TTC549 (cell line): Measurements from ENCODE around the gene BTBD10.

Experiments used
- FAIRE-seq: peaks from 2 replicates; lab custom pipeline; 2012; peaks lifted over from hg19 to GRCh38; lab: Jason Lieb, UNC

BTBD10 gene

GRCh38 chr11:13462901-13463778 is at the start of gene BTBD10:
BTBD10 (minus strand) TSS chr11:13463222; CDS start chr11:13445124, 18,098 bp downstream.
- no peak for FAIRE-seq

DNA sequence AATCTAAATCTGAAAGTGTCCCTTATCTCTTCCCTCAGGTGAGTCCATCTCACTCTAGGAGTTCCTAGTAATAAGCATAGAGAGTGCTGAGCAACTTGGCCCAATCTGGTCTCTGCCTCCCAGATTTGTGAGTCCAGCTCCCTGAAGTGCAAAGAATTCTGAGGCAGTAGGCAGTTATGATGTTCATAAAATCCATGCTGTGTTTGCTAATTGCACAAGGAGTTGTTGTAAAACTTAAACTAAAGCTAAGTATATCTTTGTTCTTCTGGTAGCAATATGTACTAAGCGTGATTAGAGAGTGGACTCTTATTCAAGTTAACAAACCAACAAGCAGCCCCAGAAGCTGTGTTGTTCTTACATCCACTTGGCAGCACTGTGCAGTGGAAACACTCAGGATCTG is 40.4 kb upstream of the BTBD10 start:
- FAIRE-seq: no peak

- no peak for FAIRE-seq
These were observed 39.5 kb upstream of the BTBD10 start for GRCh38 chr11:13502492-13502891.

DNA sequence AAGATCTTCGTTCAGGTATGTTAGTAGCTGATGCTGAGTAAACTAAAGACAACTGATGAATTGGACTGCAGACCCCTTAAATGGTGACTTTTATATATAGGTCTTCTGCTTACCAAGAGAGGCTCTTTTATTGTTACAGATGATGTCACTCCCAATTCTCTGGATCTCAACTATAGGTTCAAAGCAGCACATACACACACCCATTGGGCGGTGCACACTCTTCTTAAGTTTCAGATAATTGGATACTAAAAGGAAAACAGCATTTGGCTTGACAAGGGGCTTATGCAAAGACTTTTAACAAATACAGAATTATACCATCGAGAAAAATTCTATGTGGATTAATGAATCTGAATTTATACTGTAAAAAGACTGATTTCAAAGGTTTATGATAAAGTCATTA is 32.9 kb upstream of the BTBD10 start, which contains the start of gene PTH:
Gene PTH (minus strand): TSS at position 69 of the 400 bp plus-strand sequence. CDS start 3,142 bp downstream, outside the sequence.
- FAIRE-seq: no peak

GRCh38 chr11:13494051-13494450 is 31.0 kb upstream of the BTBD10 start:
- no peak for FAIRE-seq

DNA sequence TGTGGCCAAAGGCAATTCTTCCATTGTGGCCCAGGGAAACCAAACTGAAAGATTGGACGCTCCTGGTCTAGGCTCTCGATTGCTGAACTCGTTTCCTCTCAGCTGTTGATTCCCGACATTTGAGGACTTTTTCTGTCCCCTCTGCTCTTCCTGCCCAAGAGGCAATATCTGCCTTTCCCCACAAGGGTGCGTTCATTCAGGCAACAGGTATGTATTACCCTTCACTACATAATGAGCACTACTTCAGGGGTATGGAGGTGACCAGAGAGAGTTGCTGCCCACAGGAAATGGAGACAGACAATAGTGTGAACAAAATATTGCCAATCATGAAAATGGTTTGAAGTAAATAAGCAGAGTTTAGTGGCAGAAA is 24.6 kb upstream of the BTBD10 start:
- no peak for FAIRE-seq

GRCh38 chr11:13486926-13487660 is 24.1 kb upstream of the BTBD10 start:
- no peak for FAIRE-seq

DNA sequence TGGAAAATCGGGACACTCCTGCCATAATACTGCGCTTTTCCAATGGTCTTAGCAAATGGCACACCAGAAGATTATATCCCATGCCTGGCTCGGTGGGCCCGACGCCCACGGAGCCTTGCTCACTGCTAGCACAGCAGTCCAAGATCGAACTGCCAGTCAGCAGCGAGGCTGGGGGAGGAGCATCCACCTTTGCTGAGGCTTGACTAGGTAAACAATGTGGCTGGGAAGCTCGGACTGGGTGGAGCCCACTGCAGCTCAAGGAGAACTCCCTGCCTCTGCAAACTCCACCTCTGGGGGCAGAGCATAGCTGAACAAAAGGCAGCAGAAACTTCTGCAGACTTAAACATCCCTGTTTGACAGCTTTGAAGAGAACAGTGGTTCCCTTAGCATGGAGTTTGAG is 17.2 kb upstream of the BTBD10 start:
- no peak for FAIRE-seq

GRCh38 chr11:13479688-13480087 is 16.7 kb upstream of the BTBD10 start:
- FAIRE-seq: no peak

DNA sequence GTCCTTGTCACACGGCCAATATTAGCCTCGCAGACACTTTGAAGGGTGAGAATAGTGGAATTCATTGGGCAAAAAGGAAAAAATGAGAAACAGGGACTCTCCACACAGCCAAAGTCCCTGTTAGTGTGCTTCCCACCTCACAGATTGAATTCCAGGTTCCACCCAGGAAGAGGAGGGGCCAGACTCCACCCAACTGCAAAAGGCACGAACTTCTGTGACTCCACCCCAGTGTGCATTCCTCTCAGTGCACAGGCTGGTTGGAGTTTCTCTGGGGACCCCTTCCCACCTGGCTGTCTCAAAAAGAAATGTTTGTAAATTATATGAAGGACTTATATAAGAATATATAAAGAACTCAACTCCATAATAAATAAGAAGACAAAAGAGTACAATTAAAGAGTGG is 12.1 kb upstream of the BTBD10 start:
- no peak for FAIRE-seq

DNA sequence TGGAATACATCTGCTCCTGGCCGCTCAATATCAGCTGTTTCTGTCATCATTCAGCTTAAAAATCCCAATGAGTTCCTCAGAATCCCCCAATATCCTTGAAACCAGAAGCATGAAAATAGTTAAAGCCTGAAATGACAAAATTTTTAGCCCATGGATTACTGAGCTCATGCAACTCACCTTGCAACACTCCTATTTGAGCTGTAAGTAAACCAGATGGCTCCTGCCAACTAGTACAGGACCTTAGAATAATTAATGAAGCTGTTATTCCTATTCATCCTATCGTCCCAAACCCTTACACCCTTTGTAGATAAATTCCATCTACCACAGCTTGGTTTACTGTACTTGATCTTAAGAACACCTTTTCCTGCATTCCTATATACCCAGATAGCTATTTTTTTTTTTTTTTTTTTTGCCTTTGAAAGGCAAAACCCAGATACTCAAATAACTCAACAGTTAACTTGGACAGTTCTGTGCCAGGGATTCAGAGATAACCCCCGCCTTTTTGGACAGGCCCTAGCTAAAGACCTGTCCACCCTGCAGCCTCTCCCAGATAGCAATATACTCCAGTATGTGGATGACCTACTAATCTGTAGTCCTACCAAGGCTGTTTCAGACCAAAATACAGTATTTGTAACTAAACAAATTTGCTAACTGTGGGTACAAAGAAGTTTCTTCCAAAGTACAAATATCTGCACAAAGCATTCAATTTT is 10.1 kb upstream of the BTBD10 start:
- FAIRE-seq: no peak

DNA sequence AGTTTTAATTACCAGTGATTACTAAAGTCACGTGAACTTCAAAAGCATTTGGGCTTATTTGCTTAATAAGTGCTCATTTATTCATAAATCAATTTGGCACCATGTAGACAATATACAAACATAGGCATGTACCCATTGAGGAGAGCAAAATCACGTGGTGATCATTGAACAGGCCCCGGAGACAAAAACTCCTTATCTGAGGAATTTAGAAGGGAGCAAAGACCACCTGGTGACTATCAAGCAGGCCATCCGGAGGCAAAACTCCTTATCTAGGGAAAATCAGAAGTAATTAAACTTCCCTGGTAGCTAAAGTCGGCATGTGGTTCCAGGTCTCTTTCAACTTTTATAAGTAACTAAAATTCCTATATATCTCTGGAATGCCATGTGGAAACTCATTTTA is 5.7 kb upstream of the BTBD10 start:
- FAIRE-seq: no peak

DNA sequence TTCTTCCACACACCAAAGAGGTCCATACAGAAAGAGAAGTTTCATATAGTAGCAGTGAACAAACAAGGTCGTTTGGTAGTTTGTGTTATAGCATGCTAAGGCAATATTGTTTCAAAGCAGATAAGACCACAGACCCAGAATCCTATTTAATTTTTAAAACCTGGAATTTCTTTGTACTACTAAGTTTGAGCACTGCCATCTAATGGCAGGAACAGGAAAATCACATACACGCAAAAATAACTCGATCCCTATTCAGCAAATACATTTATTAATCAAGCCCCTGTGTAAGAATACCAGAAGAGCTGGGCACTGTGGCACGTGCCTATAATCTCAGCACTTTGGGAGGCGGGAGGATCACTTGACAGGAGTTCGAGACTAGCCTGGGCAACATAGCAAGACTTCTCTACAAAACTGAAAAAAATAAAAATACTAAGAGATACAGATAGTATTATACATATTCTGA is 2.9 kb upstream of the BTBD10 start:
- FAIRE-seq: no peak

- no peak for FAIRE-seq
These were observed 813 bp upstream of the BTBD10 start for GRCh38 chr11:13463779-13464290.

DNA sequence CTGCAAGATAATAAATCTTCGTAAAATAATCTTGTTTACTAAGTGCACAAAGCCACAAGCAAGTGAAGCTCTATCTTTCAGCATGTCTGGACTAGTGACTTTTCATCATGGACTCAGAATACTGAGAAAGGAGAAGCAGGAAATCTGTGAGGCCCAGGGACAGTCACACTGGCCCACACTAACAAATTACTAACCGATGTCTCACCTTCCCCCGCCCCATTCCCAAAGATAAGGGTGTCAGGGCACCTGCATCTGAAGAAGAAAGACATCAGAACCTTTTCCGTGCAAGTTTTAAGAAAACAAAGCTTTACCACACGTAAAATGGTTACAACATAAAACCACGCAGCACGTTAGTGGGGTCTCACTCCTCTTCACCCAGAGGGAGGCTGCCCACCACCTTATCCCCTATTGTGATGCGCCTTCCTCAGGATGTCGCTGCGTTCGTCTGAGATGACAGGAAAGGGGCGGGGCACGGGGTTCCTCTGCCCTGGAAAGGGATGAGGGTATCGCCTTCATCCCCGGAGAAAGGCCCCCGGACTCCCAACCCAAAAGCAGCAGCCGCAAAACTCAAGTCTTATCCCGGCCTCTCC is 616 bp downstream of the BTBD10 start:
- no peak for FAIRE-seq

DNA sequence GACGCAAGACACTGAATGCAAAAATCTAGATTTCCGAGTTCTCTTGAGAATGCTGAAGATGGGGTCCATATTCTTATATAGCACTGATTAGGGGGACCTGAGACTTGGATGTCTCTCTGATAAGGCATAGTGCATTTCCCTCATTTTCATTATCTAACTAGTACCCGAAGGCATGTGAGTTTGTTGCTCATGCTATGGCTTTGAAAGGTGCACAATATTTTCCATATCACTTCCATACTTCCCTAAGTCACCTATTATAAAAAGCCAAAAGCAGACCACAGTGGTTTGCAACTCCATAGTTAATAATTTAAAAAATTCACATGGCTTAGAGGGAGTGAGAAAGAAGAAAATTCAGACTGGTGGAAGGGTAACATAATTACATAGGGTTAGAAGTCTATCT is 1.7 kb downstream of the BTBD10 start:
- FAIRE-seq: no peak

GRCh38 chr11:13450832-13451397 is 12.1 kb downstream of the BTBD10 start:
- no peak for FAIRE-seq

DNA sequence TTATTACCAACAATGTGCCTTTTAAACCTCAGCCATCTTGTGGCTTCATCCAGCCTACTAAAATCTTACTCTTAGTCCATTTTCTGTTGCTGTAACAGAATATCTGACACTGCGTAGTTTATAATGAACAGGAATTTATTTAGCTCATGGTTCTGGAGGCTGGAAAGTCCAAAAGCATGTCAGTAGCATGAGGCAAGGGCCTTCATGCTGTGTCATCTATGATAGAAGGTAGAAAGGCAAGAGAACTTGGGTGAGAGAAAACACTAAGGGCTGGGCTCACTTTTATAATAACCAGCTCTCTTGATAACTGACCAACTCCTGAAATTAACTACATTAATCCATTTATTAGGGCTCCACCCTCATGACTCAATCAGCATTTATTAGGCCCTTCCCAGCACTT is 13.5 kb downstream of the BTBD10 start:
- no peak for FAIRE-seq

DNA sequence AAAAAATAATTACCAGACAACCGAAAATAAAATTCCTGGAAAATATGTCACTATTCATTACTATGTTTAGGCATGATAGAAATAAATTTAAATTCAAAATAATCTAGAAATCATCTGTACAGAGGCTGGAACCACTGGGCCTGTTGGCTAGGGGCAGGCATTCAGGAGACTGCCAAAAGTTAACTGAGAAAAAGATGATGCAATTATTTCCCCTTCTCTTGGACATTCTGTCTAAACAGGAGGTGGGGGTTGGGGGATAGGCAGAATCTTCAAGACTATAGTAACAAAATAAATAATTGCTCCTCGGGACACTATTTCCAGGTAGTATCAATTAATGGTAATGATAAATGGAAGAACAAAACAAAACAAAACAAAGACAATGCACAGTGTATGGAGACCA is 14.1 kb downstream of the BTBD10 start:
- no peak for FAIRE-seq

DNA sequence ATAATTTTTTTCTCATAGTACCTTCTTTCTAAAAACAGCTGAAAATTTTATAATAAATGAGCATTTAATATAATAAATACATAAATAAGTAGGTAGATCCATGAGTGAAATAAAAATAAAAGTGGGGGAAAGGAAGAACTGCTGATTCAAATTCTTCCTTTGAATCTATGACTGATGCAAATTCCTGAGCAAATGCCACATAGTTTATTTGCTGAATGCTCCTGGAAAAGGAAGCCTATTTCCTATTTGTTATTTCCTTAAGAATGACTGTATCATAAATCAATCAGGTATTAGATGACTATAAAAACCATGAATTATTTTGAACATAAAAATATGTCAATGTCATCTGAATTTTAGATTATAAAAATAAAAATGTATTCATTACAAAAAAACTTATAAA is 16.6 kb downstream of the BTBD10 start:
- peak; percentile 9 for FAIRE-seq

DNA sequence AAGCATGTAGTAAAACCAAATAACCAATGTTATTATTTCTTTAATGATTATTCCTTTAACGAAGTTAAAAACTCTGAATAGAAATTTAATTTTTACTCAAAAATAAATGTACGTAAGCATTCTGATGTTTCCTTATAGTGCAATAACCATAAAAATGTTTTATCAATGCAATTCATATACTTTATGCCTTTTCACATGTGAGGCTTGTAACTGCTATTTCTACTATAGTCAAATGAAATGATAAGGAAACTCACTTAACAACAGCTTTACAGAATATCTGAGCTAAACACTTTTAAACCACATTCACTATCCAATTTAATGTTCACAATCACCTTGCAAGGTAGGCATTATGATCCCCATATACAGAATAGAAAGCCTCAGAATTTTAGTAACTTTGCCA is 17.4 kb downstream of the BTBD10 start:
- FAIRE-seq: no peak
